Lung (tissue), 12 donors: Measurements from ENCODE around the gene LIPC. TPM values are rescaled to one million over a fixed set of nuclear protein-coding genes. Genes with fewer than 3 reads are reported as not detected.

Experiments
- ATAC-seq: fragments of 200-7000 bp; cut with Tn5 transposase; one replicate; pipeline ENCODE4 v1.9.1; 2020; ENCODE audit warnings: moderate number of reproducible peaks; ENCODE audit not compliant: insufficient read depth, low FRiP score
- DNase-seq, 3 donors: peaks; one replicate each; pipeline ENCODE4 v3.0.0-alpha.2; 2013 to 2017
- H3K27ac ChIP-seq, 2 donors: one replicate each; pipeline ENCODE4 v1.5.1; 2013; ENCODE audit warnings: mild to moderate bottlenecking in 2 of 2, moderate library complexity in 2 of 2, control low read depth in 1 of 2, inconsistent platforms in 1 of 2, low read depth in 1 of 2, low read length in 1 of 2
- H3K27me3 ChIP-seq, 3 donors: one replicate each; pipeline ENCODE4 v1.5.1; 2013; ENCODE audit warnings: low read length in 2 of 3; ENCODE audit not compliant: control insufficient read depth in 3 of 3, insufficient read depth in 3 of 3
- H3K36me3 ChIP-seq, 4 donors: one replicate each; pipeline ENCODE4 v1.5.1; 2013; ENCODE audit warnings: low read length in 4 of 4, mild to moderate bottlenecking in 1 of 4, moderate library complexity in 1 of 4; ENCODE audit not compliant: control insufficient read depth in 4 of 4, insufficient read depth in 4 of 4
- H3K4me1 ChIP-seq, 5 donors: one replicate each; pipeline ENCODE4 v1.5.1; 2013; ENCODE audit warnings: low read length in 5 of 5, mild to moderate bottlenecking in 2 of 5, moderate library complexity in 1 of 5; ENCODE audit not compliant: control insufficient read depth in 5 of 5, insufficient read depth in 5 of 5
- H3K4me3 ChIP-seq: one replicate; pipeline ENCODE4 v1.5.1; 2013; ENCODE audit warnings: mild to moderate bottlenecking, control low read depth, moderate library complexity
- H3K9ac ChIP-seq, 2 donors: one replicate each; pipeline ENCODE4 v1.5.1; 2013; ENCODE audit warnings: low read length in 2 of 2, control low read depth in 1 of 2; ENCODE audit not compliant: insufficient read depth in 1 of 2
- H3K9me3 ChIP-seq, 4 donors: one replicate each; pipeline ENCODE4 v1.5.1; 2013; ENCODE audit warnings: low read length in 3 of 4, mild to moderate bottlenecking in 1 of 4, moderate library complexity in 1 of 4; ENCODE audit not compliant: control insufficient read depth in 4 of 4, insufficient read depth in 3 of 4
- WGBS, 2 donors: extraction: QIAGEN DNeasy Blood & Tissue Kit; methylation state at CpG; one replicate each; pipeline ENCODE4 v1.1.7; 2013; 5-methylcytosine and 5-hydroxymethylcytosine counted together
- polyA plus RNA-seq, 2 donors: library from polyadenylated mRNA; stranded (reverse); fragments of 200-250 nt; gene quantifications; one replicate each; pipeline ENCODE4 v1.2.1, GENCODE V29; 2013
- total RNA-seq, 2 donors: library from RNA; depleted of rRNA in 1 of 2; stranded (reverse); fragments of >200 nt in 1 of 2; gene quantifications; one replicate each; pipeline ENCODE4 v1.2.1, GENCODE V29; 2014 to 2021
- TF ChIP-seq, protein P1 (sequence below): IDR thresholded peaks from 2 replicates; pipeline ENCODE4 v1.5.1; 2012; ENCODE audit warnings: mild to moderate bottlenecking; ENCODE audit errors: control extremely low read depth, extremely low read depth
- donor health status: control.
- donor health status: control.
- donor health status: Bipolar disorder and iron deficiency.
- donor health status: healthy.
- donor health status: DM: yes; HTN: yes; CAD: no.

Gene LIPC
- total and polyA plus RNA-seq, 4 donors, result 0.20 to 0.57 (median 0.40) TPM

DNA sequence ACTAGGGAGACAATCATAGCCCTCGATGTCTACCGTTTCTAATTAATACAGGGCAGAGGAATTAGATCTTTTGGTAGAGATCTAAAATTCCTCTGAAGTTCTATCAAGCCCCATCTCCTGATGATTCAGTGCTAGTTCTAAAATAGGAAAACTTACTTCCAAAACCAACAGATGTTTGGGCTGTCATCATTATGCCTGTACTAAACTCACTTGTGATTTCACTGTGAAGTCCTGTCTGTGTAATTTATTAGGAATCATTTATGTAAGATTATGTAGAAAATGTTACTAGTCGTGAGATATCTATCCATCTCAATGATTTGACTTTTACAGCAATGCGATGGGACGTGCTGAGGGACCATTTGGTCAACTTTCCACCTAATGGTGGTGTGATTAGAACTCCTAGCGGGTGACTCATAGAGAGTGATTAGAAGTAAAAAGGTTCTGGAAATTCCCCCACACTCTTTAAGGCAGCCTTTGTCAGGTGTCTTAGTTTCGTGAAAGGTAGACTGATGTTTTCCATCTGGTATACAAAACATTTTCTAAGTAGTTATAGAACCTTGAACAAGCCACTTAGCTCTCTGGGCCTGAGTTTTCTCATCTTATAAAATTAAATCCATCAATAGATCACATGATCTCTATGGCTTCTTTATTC lies 34.2 kb downstream of the LIPC start:
- Histone ChIP-seq H3K27me3 (no peaks in the 10 kb centered on the region), H3K36me3 (no peaks in the 10 kb centered on the region), H3K27ac (no peak overlapping the region), H3K9ac (no peak overlapping the region), H3K9me3 (no peaks in the 10 kb centered on the region), H3K4me1 (peaks cover 0 to 1% (median 0%) of the 10 kb centered on the region in 5 donors), H3K4me3 (no peak overlapping the region)
- no peak for DNase-seq
- 91 to 97% methylated on average over 7 of the region's 7 CpGs for WGBS, 2 donors
- TF ChIP-seq, protein P1, sequence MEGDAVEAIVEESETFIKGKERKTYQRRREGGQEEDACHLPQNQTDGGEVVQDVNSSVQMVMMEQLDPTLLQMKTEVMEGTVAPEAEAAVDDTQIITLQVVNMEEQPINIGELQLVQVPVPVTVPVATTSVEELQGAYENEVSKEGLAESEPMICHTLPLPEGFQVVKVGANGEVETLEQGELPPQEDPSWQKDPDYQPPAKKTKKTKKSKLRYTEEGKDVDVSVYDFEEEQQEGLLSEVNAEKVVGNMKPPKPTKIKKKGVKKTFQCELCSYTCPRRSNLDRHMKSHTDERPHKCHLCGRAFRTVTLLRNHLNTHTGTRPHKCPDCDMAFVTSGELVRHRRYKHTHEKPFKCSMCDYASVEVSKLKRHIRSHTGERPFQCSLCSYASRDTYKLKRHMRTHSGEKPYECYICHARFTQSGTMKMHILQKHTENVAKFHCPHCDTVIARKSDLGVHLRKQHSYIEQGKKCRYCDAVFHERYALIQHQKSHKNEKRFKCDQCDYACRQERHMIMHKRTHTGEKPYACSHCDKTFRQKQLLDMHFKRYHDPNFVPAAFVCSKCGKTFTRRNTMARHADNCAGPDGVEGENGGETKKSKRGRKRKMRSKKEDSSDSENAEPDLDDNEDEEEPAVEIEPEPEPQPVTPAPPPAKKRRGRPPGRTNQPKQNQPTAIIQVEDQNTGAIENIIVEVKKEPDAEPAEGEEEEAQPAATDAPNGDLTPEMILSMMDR, result no peak
- no peak for ATAC-seq

DNA sequence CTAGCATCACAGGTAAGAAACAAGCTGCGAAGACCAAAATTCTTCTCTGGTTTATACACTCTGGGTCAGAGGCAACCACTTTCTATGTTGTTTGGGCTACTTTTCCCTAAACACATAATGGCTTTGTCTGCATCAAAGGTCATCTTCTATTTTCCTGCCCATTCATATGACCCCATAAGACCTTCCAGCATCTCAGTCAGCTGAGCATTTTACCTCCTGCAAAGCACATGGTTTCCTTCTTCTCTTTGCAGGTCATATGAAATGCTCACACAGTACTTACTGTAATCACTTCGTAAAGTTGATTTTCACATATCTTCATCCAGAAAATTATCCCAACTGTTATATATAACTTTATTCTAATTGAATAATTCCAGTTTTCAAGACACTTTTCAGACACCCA lies 34.8 kb downstream of the LIPC start:
- Histone ChIP-seq H3K4me3 (no peak overlapping the region), H3K27me3 (no peaks in the 10 kb centered on the region), H3K9me3 (no peaks in the 10 kb centered on the region), H3K4me1 (peaks cover 0 to 1% (median 0%) of the 10 kb centered on the region in 5 donors), H3K27ac (no peak overlapping the region), H3K36me3 (no peaks in the 10 kb centered on the region), H3K9ac (no peak overlapping the region)
- DNase-seq (no peak), ATAC-seq (no peak)
- TF ChIP-seq, protein P1, result no peak
- 97 to 98% methylated on average over 2 of the region's 2 CpGs for WGBS, 2 donors

DNA sequence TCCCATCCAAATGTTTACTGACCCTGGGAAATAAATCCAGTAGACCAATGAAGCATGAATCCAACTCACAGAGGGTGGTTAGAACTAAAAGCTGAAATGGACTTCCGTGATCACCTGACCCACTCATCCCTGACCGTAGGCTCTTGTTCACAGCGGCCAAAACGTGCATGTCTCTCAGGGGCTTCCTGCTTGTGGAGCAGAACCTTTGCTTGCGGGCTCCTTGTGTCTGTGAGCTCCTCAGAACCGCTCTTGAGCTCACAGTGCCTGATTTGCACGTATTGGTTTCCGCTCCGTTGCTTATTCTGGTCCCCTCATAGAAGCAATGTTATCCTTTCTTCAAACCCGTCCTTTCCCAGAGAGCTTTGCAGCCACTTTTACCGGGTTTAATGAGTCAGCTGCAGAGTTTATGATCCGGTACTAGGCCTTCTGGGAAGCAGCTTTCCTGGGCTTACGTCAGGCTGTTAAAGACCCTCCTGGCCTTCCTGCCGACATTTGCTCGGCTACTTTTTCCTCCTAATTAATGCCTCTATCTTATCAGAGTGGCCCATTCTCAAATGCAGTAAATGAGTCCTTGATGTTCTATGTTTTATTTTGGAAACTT lies 35.4 kb downstream of the LIPC start:
- Histone ChIP-seq H3K9me3 (no peaks in the 10 kb centered on the region), H3K9ac (no peak overlapping the region), H3K27me3 (no peaks in the 10 kb centered on the region), H3K4me1 (peaks cover 0 to 1% (median 0%) of the 10 kb centered on the region in 5 donors), H3K27ac (no peak overlapping the region), H3K36me3 (no peaks in the 10 kb centered on the region), H3K4me3 (no peak overlapping the region)
- TF ChIP-seq, protein P1, result no peak
- peak in 2 of 3 donors; percentile 22 to 51 for DNase-seq
- no peak for ATAC-seq
- 83 to 86% methylated on average over 15 of the region's 15 CpGs for WGBS, 2 donors
